Liver (tissue), 9 donors: ENCODE data around the gene DAPK1. TPM values are rescaled to one million over a fixed set of nuclear protein-coding genes. Genes with fewer than 3 reads are reported as not detected.
A peak's percentile ranks its signal among the peaks of the same experiment; 100 is the strongest.

Source experiments
- DNase-seq: peaks from one replicate; pipeline ENCODE4 v3.0.0-alpha.2; 2017; ENCODE audit warnings: low spot score
- H3K27ac ChIP-seq, 2 donors: one replicate each; pipeline ENCODE4 v1.7.0; 2013; ENCODE audit warnings: inconsistent platforms in 2 of 2, low read length in 2 of 2, control low read depth in 1 of 2, low read depth in 1 of 2, mild to moderate bottlenecking in 1 of 2
- H3K27me3 ChIP-seq, 4 donors: one replicate each; pipeline versions ENCODE4 v1.6.1 to v1.7.0; 2013; ENCODE audit warnings: low read length in 3 of 4, inconsistent platforms in 1 of 4, mild to moderate bottlenecking in 1 of 4, moderate library complexity in 1 of 4; ENCODE audit not compliant: control insufficient read depth in 4 of 4, insufficient read depth in 4 of 4
- H3K36me3 ChIP-seq, 4 donors: one replicate each; pipeline versions ENCODE4 v1.6.1 to v1.7.0; 2013; ENCODE audit warnings: low read length in 3 of 4, mild to moderate bottlenecking in 3 of 4, low read depth in 1 of 4, moderate library complexity in 1 of 4; ENCODE audit not compliant: control insufficient read depth in 4 of 4, insufficient read depth in 3 of 4
- H3K4me1 ChIP-seq, 4 donors: one replicate each; pipeline versions ENCODE4 v1.6.1 to v1.7.0; 2013; ENCODE audit warnings: low read length in 3 of 4, mild to moderate bottlenecking in 3 of 4, moderate library complexity in 1 of 4; ENCODE audit not compliant: control insufficient read depth in 4 of 4, insufficient read depth in 4 of 4
- H3K4me3 ChIP-seq, 3 donors: one replicate each; pipeline versions ENCODE4 v1.6.1 to v1.7.0; 2013; ENCODE audit warnings: low read length in 3 of 3, control low read depth in 1 of 3, low read depth in 1 of 3, mild to moderate bottlenecking in 1 of 3
- H3K9ac ChIP-seq, 2 donors: one replicate each; pipeline ENCODE4 v1.7.0; 2013; ENCODE audit warnings: low read length in 2 of 2, mild to moderate bottlenecking in 2 of 2, moderate library complexity in 2 of 2, control low read depth in 1 of 2, low read depth in 1 of 2
- H3K9me3 ChIP-seq, 4 donors: one replicate each; pipeline versions ENCODE4 v1.6.1 to v1.7.0; 2013; ENCODE audit warnings: low read length in 3 of 4; ENCODE audit not compliant: control insufficient read depth in 4 of 4
- CTCF ChIP-seq: fragments of 150-350 bp; IDR thresholded peaks from 2 replicates; pipeline ENCODE4 v1.5.1; 2017; ENCODE audit warnings: improper control_type of control experiment, low read depth, low read length; ENCODE audit not compliant: missing input control
- FOXA1 ChIP-seq: IDR thresholded peaks from 2 replicates; pipeline ENCODE4 v1.6.1; 2016; ENCODE audit warnings: antibody characterized with exemption
- GABPA ChIP-seq, 2 donors: IDR thresholded peaks in 1 of 2; conservative IDR thresholded peaks in 1 of 2; 2 replicates each; pipeline ENCODE4 v1.6.1; 2016; ENCODE audit warnings: antibody characterized with exemption in 2 of 2, mild to moderate bottlenecking in 1 of 2, moderate library complexity in 1 of 2
- HNF4A ChIP-seq, 2 donors: conservative IDR thresholded peaks; 2 replicates each; pipeline ENCODE4 v1.6.1; 2016; ENCODE audit warnings: antibody characterized with exemption in 2 of 2, mild to moderate bottlenecking in 2 of 2
- HNF4G ChIP-seq: IDR thresholded peaks from 2 replicates; pipeline ENCODE4 v1.6.1; 2016; ENCODE audit warnings: antibody characterized with exemption
- JUND ChIP-seq, 2 donors: IDR thresholded peaks; 2 replicates each; pipeline ENCODE4 v1.6.1; 2016; ENCODE audit warnings: antibody characterized with exemption in 2 of 2
- MAX ChIP-seq: IDR thresholded peaks from 2 replicates; pipeline ENCODE4 v1.6.1; 2016; ENCODE audit warnings: antibody characterized with exemption
- NR2F2 ChIP-seq: IDR thresholded peaks from 2 replicates; pipeline ENCODE4 v1.6.1; 2016; ENCODE audit warnings: antibody characterized with exemption
- RAD21 ChIP-seq, 2 donors: IDR thresholded peaks; 2 replicates each; pipeline ENCODE4 v1.6.1; 2016; ENCODE audit warnings: antibody characterized with exemption in 2 of 2, mild to moderate bottlenecking in 2 of 2
- REST ChIP-seq: IDR thresholded peaks from 2 replicates; pipeline ENCODE4 v1.6.1; 2016; ENCODE audit warnings: antibody characterized with exemption, mild to moderate bottlenecking
- RXRA ChIP-seq, 2 donors: IDR thresholded peaks; 2 replicates each; pipeline ENCODE4 v1.6.1; 2017 to 2018; ENCODE audit warnings: antibody characterized with exemption in 2 of 2, mild to moderate bottlenecking in 1 of 2
- TAF1 ChIP-seq: conservative IDR thresholded peaks from 2 replicates; pipeline ENCODE4 v1.6.1; 2016; ENCODE audit warnings: antibody characterized with exemption, mild to moderate bottlenecking
- YY1 ChIP-seq: IDR thresholded peaks from 2 replicates; pipeline ENCODE4 v1.6.1; 2016; ENCODE audit warnings: antibody characterized with exemption, mild to moderate bottlenecking
- ZBTB33 ChIP-seq: IDR thresholded peaks from 2 replicates; pipeline ENCODE4 v1.6.1; 2016; ENCODE audit warnings: antibody characterized with exemption
- WGBS: extraction: QIAGEN DNeasy Blood & Tissue Kit; methylation state at CpG from one replicate; pipeline ENCODE4 v1.1.7; 2013; 5-methylcytosine and 5-hydroxymethylcytosine counted together
- polyA plus RNA-seq, 2 donors: library from polyadenylated mRNA; stranded (reverse) in 1 of 2; unstranded in 1 of 2; fragments of 200-250 nt in 1 of 2; fragments of >200 nt in 1 of 2; fragmentation: Nextera tagmentation in 1 of 2; extraction: Ambion mirVana in 1 of 2; gene quantifications; one replicate each; pipeline versions ENCODE4 v1.2.1 to v1.2.3, GENCODE V29; 2013 to 2015
- total RNA-seq, 2 donors: library from RNA; depleted of rRNA; stranded (reverse); fragments of >200 nt; gene quantifications; one replicate each; pipeline ENCODE4 v1.2.3, GENCODE V29; 2014
- donor health status: healthy.
- donor health status: healthy.
- donor health status: healthy.
- donor health status: healthy.
- donor health status: healthy.

DAPK1 gene
- total and polyA plus RNA-seq, 4 donors: 14.0 to 40.8 (median 21.8) TPM

- 86% methylated on average over 4 of the region's 4 CpGs for WGBS
- no peak overlapping the region for H3K4me3 ChIP-seq
- no peak overlapping the region for H3K9ac ChIP-seq
- H3K27me3 ChIP-seq: no peaks in the 10 kb centered on the region
- peaks cover 0 to 4% (median 2%) of the 10 kb centered on the region in 4 donors for H3K9me3 ChIP-seq
- H3K27ac ChIP-seq: no peak overlapping the region
- no peak for TF ChIP-seq GABPA (IDR thresholded peaks at IDR 0.05 in 1 of 2, conservative IDR thresholded peaks at IDR 0.05 in 1 of 2)
- TF ChIP-seq TAF1: no peak
- H3K36me3 ChIP-seq: peaks cover 0 to 55% (median 34%) of the 10 kb centered on the region in 4 donors
- peaks cover 0 to 12% (median 3%) of the 10 kb centered on the region in 4 donors for H3K4me1 ChIP-seq
- DNase-seq: no peak
These were observed 171.1 kb downstream of the DAPK1 start for GRCh38 chr9:87668722-87669121.

- TF ChIP-seq MAX: no peak
- no peak for TF ChIP-seq JUND (IDR thresholded peaks at IDR 0.05)
- TF ChIP-seq TAF1: no peak
- TF ChIP-seq GABPA (IDR thresholded peaks at IDR 0.05 in 1 of 2, conservative IDR thresholded peaks at IDR 0.05 in 1 of 2): no peak
- no peak for TF ChIP-seq YY1
- no peak for TF ChIP-seq ZBTB33
- no peak for TF ChIP-seq CTCF
- no peak for TF ChIP-seq FOXA1
- no peak for TF ChIP-seq RXRA (IDR thresholded peaks at IDR 0.05)
- TF ChIP-seq HNF4A (conservative IDR thresholded peaks at IDR 0.05): no peak
- TF ChIP-seq NR2F2: no peak
- Histone ChIP-seq H3K27me3 (no peaks in the 10 kb centered on the region), H3K4me1 (peaks cover 0 to 12% (median 4%) of the 10 kb centered on the region in 4 donors), H3K27ac (no peak overlapping the region), H3K36me3 (peaks cover 0 to 39% (median 21%) of the 10 kb centered on the region in 4 donors), H3K9me3 (peaks cover 0 to 4% (median 2%) of the 10 kb centered on the region in 4 donors), H3K4me3 (no peak overlapping the region), H3K9ac (no peak overlapping the region)
- DNase-seq: peak; percentile 34
- WGBS: 96% methylated on average over 18 of the region's 18 CpGs
These were observed 173.1 kb downstream of the DAPK1 start for GRCh38 chr9:87670572-87671264.

GRCh38 chr9:87671478-87671877 lies 173.8 kb downstream of the DAPK1 start:
- DNase-seq: no peak
- peaks cover 0 to 12% (median 4%) of the 10 kb centered on the region in 4 donors for H3K4me1 ChIP-seq
- TF ChIP-seq JUND (IDR thresholded peaks at IDR 0.05): no peak
- TF ChIP-seq HNF4G: no peak
- TF ChIP-seq FOXA1: no peak
- peak in 1 of 2 donors; percentile 20 for TF ChIP-seq RAD21 (IDR thresholded peaks at IDR 0.05)
- TF ChIP-seq REST: no peak
- no peak overlapping the region for H3K4me3 ChIP-seq
- 49% methylated on average over 6 of the region's 6 CpGs for WGBS
- H3K9ac ChIP-seq: no peak overlapping the region
- H3K36me3 ChIP-seq: peaks cover 0 to 38% (median 17%) of the 10 kb centered on the region in 4 donors
- no peak overlapping the region for H3K27ac ChIP-seq
- H3K27me3 ChIP-seq: no peaks in the 10 kb centered on the region
- peaks cover 0 to 4% (median 2%) of the 10 kb centered on the region in 4 donors for H3K9me3 ChIP-seq
